GM19025 (cell line): Measurements from ENCODE around the gene CSTF3.
A peak's percentile ranks its signal among the peaks of the same experiment; 100 is the strongest.

Source experiments
- ATAC-seq: cut with Tn5 transposase; IDR thresholded peaks from one replicate; pipeline ENCODE4 v1.9.1; 2021; ENCODE audit warnings: mild to moderate bottlenecking, low read depth, moderate library complexity; ENCODE audit not compliant: unreplicated experiment

The CSTF3 gene

GRCh38 chr11:33045551-33046255, 115.6 kb downstream of the CSTF3 start:
- ATAC-seq = no peak

DNA sequence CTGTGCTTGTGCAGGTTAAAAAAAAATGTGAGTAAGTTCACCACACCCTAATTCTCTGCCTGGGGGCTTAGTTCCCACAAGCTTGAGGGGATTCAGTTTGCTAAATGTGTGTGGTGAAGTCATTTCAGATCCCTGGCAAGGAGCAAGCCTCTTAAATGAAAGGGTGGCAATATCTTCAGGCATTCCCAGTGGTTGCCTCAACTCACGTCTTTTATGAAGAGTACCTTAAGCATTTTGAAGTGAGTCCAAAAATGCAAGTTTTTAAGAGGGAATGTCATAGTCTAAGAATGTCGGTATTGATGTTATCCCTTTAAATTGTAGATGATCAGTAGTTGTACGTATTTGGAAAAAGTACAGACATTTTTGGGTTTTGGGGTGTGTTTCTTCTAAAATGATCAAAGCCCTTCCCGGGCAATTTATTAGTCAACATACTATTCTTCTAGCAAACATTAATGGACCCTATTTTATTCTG, 117.0 kb downstream of the CSTF3 start:
- ATAC-seq = no peak

GRCh38 chr11:33043221-33043830, 118.0 kb downstream of the CSTF3 start:
- no peak for ATAC-seq

GRCh38 chr11:33040862-33041453, 120.3 kb downstream of the CSTF3 start:
- no peak for ATAC-seq

DNA sequence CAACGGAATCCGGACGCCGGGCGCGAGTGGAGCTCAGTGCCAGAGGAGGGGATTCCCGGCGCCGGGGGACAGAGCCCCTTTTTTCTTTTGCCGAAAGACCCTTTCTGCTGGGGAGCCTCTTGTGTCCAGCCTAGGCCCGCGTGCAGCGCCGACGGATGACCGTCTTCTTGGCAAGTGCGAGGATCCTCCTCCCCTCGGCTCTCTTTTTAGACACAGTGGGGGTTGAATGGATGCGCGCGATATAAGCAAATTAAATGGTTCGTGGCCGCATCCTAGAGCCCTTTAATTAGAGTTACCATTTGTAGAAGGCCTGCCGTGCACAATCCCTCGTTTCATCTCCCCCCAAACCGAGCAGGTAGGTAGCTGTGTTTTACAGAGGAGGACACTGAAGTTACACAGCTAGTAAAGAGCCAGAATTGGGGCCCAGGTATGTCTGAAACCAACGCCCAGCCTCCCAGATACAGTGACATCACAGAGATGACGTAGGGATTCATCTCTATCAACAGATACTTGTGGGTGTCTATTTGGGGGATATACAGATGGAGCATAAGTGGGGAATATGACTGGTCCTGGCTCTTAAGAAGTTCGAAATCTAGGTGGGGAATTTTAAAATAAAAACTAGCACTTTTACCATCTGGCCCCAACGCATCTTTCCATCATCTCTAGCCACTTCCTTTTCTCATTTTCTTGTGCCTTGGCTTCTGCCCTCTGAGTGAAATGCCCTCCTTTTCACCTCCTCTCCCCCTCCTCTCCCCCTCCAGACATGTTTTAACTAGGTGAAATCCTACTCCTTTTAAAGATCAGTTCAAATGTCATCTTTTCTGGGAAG, 121.0 kb downstream of the CSTF3 start:
- ATAC-seq = no peak

DNA sequence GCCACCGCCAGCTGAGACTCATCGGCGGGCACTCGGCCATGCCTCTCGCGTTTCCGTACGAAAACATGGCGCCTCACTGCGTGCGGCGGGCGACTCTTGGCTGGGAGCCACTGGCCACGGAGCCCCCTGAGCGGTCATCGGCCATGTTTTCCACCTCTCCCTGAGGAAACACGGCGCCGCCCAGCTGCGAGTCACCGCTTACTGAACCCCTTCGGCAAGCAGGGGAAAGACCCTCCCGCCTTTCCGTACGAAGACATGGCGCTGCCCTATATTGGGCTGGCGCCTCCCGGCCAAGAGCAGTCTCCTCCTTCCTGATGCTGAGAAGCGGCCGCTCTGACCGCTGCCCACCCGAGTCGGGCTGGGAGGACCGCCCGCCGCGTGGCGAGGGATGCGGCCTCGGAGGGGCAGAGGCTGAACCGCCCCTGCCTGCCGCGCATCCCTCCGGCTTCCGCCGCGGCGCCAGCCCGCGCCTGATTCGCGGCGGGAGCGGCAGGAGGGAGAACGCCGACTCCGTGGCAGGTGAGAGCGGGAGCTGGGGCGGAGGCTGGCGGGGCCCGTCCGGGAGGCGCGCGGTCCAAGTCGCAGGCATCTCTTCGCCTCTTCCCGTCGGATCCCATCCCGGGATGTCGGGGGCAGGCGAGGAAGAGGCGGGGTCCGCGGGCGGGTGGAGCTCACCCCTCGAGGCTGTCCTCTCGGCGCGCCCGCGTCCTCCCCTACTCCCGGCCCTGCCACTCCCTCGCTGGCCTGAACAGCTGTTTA, 121.8 kb downstream of the CSTF3 start, which contains the start of gene TCP11L1:
TCP11L1 (plus strand) TSS at position 299 of the 759 bp plus-strand sequence. CDS start 4,202 bp downstream, outside the sequence.
- ATAC-seq = peak; percentile 72

DNA sequence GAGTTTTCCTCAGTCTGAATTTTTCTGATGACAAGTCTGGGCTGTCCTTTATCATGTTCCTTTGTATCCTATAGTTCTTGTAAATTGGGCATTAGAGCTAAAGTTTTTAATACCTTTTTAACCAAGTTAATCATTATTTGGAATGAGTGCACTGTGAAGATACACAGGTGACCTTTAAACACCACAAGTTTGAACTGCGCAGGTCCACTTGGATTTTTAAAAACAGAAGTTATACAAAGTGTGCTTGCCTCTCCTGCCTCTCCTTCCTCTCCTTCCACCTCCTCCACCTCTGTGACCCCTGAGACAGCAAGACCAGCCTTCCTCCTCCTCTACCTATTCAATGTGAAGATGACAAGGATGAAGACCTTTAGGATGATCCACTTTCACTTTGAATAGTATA, 126.3 kb downstream of the CSTF3 start:
- ATAC-seq = no peak
